HG03060 (cell line): ENCODE data around the gene RAB27A.
"Not testable (repeated sequence)": the region's sequence is repeated elsewhere in the genome, so short reads cannot be mapped to it uniquely, and the experiment has no call there.

Source experiments
- ATAC-seq: cut with Tn5 transposase; IDR thresholded peaks from one replicate; pipeline ENCODE4 v1.9.1; 2021; ENCODE audit warnings: low read depth, moderate number of reproducible peaks; ENCODE audit not compliant: unreplicated experiment

Gene RAB27A

GRCh38 chr15:55282284-55282833 lies 7.3 kb downstream of the RAB27A start:
- no peak for ATAC-seq

DNA sequence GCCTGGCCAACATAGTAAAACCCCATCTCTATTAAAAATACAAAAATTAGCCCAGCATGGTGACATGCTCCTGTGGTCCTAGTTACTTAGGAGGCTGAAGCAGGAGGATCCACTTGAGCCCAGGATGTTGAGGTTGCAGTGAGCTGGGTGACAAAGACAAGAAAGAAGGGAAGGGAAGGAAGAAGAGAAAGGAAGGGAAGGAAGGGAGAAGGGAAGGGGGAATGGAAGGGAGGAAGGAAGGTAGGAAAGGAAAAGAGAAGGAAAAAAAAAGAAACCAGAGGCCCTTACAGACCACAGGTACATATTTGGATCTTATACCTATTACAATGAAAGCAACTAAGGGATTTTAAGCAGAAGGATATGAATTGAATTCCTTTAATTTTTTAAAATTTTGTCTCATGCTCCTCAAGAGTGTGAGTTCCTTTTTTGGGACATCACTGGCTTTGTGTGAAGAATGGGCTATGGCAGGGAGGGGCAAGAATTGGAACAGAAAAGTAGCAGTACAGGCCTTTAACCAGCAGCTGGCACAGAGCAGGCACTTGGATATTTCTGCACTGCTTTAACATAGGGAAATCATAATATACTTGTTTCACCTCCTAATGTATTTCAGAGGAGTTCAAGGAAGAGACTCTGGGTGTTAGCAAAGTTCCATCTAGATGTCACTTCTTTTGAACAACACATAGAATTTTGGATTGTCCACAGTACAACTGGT lies 7.9 kb downstream of the RAB27A start:
- no peak for ATAC-seq

DNA sequence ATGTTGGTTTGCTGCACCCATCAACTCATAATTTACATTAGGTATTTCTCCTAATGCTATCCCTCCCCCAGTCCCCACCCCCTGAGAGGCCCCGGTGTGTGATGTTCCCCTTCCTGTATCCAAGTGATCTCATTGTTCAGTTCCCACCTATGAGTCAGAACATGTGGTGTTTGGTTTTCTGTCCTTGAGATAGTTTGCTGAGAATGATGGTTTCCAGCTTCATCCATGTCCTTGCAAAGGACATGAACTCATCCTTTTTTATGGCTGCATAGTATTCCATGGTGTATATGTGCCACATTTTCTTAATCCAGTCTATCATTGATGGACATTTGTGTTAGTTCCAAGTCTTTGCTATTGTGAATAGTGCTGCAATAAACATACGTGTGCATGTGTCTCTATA lies 9.0 kb downstream of the RAB27A start:
- not testable (repeated sequence) for ATAC-seq

DNA sequence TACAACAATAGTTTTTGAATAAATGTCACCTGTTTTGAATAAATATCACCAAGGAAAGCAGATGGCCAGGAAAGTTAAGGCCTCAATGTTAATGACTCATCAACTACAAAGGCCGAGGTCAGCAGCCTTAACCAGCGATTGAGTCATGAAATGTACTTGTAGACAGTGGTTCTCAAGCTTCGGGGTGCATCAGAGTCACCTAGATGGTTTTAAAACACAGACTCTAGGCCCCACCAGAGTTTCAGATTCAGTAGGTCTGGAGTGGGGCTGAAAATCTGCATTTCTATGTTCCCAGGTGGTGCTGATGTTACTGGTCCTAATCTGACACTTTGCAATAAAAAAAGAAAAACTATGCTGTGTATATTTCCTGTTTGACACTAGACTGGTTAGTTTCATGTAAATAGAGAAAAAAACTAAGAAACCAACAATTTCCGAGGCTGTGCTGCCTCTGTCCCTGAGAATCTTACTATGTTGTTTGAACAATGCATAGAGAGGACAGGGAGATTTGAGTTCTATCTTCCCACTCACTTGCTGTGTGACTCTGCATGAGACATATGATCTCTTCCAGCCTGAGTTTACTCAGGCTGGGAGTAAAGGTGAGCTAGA lies 9.8 kb downstream of the RAB27A start:
- ATAC-seq: peak; percentile 78

DNA sequence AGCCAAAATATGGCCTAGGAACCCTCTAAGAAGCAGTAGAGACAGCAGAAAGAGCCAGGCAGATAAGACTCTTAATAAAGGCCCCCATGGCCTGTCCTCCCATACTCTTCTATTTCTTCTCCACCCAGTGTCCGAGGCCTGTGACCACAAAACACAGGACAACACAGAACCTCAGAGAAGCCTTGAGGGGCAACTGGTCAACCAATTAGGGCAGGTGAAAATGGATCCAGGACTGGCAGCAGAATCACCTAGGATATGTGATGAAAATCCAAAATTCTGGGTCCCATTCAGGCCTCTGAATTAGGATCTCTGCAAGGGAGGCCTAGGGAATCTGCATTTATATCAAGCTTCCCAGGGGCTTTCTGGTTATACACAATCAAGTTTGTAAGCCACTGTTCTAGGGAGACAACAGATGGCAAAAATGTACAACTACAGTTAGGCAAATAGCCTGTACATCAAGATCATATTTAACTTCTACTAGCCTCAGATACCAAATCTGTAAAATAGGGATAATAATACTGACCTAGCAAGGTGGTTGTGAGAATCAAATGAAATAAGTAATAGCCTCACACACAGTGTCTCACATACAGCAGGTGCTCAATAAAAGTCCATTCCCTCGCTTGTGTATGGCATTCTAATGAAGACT lies 10.4 kb downstream of the RAB27A start:
- ATAC-seq: no peak

- ATAC-seq: no peak
Observed at GRCh38 chr15:55277715-55278114, 11.9 kb downstream of the RAB27A start.

DNA sequence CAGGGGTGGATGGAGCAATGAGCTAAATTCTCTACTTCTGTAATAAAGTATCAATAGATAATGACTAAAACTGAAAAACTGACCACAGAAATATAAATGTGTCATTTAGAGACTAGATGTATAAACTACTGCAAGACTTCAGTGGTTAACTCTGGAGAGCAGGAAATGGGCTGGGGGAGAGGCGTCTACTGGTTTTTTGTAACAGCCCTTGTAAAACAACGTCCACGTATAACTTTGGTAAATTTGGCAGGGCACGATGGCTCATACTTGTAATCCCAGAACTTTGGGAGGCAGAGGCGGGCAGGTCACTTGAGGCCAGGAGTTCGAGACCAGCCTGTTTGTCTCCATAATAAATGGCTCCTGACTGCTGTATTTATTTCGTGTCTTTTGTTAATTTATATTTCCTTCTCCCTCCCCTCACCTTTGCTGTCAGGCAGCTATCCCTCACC lies 12.5 kb downstream of the RAB27A start:
- peak; percentile 43 for ATAC-seq

- no peak for ATAC-seq
Observed at GRCh38 chr15:55276324-55276723, 13.3 kb downstream of the RAB27A start.

GRCh38 chr15:55270291-55270690 lies 19.3 kb downstream of the RAB27A start:
- ATAC-seq: no peak

- no peak for ATAC-seq
Observed at GRCh38 chr15:55268176-55268695, 21.4 kb downstream of the RAB27A start.

DNA sequence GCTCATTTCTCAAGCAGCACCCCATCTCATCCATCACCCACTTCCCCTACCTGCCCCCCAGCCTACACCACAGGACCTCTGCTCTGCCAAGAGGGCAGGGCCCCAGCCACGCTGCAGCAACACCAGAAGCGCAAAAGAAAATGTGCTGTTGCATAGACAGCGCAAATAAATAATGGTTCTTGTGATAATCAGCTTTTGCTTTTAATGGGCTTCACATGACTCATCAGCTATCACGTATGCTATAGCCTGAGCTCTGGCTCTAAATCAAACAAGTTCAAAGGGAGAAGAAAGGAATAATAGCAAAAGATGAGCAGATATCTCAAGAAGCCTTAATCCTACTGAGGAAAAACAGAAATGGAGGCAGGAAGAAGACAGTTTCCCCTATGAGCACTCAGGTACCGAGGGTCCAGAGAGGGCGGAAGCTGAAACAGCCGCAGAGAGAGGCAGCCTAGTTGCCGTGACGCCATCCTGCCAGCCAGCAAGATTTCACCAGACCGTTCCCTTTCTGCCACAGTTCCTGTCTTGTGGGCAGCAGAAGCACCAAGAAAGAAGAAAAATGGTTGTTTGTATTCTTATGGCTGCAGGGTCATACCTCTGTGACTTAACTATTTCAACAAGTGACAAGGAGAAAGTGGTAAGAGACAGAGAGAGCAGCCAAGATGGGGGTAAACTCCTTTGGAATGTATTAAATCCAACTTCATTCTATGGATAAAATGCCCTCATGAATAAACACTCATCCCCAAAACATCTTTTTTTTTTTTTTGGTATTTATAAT lies 22.0 kb downstream of the RAB27A start:
- ATAC-seq: peak; percentile 69

GRCh38 chr15:55266547-55266946 lies 23.1 kb downstream of the RAB27A start:
- no peak for ATAC-seq

GRCh38 chr15:55260562-55261131 lies 29.0 kb downstream of the RAB27A start:
- ATAC-seq: no peak

DNA sequence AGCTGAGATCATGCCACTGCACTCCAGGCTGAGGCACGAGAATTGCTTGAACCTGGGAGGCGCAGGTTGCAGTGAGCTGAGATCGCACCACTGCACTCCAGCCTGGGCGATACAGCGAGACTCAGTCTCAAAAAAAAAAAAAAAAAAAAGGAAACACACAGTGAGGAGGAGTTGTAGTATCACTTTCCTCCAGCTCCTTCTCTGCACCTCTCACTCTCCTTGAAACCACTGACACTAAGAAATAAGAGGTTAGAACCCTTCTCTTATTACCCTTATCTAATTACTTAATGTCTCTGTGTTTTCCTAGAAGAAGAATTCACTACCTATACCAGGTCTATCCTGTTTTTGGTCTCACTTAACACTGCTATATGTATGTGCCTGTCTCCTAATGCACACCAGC lies 31.7 kb downstream of the RAB27A start:
- no peak for ATAC-seq

GRCh38 chr15:55257012-55257670 lies 32.5 kb downstream of the RAB27A start:
- no peak for ATAC-seq

DNA sequence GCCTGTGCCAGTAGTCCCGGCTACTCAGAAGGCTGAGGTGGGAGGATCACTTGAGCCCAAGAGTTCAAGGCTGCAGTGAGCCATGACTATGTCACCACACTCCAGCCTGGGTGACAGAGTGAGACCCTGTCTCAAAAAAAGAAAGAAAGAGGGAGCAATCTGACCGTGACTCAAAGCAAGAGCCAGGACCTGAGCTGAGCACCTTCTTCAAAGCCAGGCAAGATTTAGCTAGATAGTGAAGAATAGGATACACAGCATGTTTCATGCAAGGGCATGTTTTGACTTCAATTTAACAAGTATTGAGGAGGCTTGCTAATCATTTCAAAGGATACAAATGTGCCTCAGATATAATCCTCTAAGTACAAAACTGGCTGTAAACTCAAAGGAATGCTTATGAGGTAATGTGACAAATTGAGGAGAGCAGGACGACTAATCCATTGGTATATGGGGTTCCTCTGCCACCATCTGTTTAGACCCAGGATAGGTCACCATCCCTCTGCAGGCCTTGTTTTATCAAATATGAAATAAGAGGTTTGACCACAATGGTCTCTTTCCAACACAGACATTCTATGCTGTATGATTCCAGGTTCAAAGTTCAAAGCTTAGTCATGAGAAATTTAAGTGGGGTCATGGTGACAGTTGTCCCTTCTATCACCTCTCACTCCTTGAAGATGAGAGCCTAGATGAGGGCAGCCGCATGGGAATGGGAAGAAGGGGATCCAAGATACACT lies 33.2 kb downstream of the RAB27A start:
- ATAC-seq: no peak

DNA sequence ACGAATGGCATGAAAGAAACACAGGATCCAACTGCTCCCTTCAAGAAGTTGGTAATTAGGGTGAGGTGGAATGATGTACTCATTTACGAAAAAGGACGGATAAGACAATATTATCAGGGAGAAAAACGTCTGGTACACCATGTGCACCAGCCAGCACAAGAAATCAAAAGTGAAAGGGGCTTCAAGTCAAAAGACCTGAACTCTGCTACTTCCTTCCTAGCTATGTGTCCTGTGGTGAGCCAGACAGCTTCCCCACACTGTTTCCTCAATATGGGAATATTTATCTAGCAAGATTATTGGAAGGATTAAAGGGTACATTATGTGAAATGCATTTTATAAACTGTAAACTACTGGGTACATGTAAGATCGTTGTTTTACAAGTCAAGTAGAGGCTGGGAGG lies 33.9 kb downstream of the RAB27A start:
- ATAC-seq: no peak

GRCh38 chr15:55254916-55255679 lies 34.5 kb downstream of the RAB27A start:
- no peak for ATAC-seq
